GM12878 (cell line): ENCODE measurements around the gene SNRNP25. TPM values are rescaled to one million over a fixed set of nuclear protein-coding genes. Genes with fewer than 3 reads are reported as not detected.

ENCODE experiments used
- ATAC-seq: fragments of 200-7000 bp; cut with Tn5 transposase; 3 replicates; pipeline ENCODE4 v1.9.1; 2020; ENCODE audit warnings: mild to moderate bottlenecking, moderate library complexity
- BruUV-seq: library from RNA; stranded (reverse); fragments of 400-500 nt; replicated peaks from 2 replicates; lab custom pipeline; 2021; lab: Mats Ljungman, UMichigan
- CTCF ChIA-PET: fragments of 300-600 bp; sonication (Branson Sonifier 250); formaldehyde crosslinking; extraction: SDS; loops from one replicate; lab custom pipeline; 2021; ENCODE audit warnings: inconsistent platforms; lab: Yijun Ruan, JAX
- POLR2A ChIA-PET: fragments of 350-600 bp; formaldehyde crosslinking; extraction: SDS; loops from one replicate; lab custom pipeline; 2021; ENCODE audit warnings: inconsistent platforms; lab: Charles Lee
- RAD21 ChIA-PET: fragments of 300-600 bp; sonication (Branson Sonifier 250); formaldehyde crosslinking; loops from one replicate; lab custom pipeline; 2023; ENCODE audit warnings: antibody characterized with exemption; ENCODE audit not compliant: unreplicated experiment; lab: Charles Lee
- SMC1A ChIA-PET: fragments of 300-600 bp; sonication (Branson Sonifier 250); formaldehyde crosslinking; loops from one replicate; lab custom pipeline; 2023; ENCODE audit not compliant: unreplicated experiment, uncharacterized antibody; lab: Charles Lee
- DNase-seq: peaks from one replicate; pipeline ENCODE4 v3.0.0-alpha.2; 2011; ENCODE audit warnings: low read depth, low spot score
- FAIRE-seq: peaks from 3 replicates; lab custom pipeline; 2011; peaks lifted over from hg19 to GRCh38; lab: Jason Lieb, UNC
- H2AFZ ChIP-seq: 2 replicates; pipeline ENCODE4 v1.6.0; 2011; ENCODE audit warnings: low read depth, low read length, control low read depth; ENCODE audit not compliant: control insufficient read depth
- H3K27ac ChIP-seq: 2 replicates; pipeline ENCODE4 v1.5.1; 2011; ENCODE audit warnings: control low read depth; ENCODE audit not compliant: control insufficient read depth, insufficient read depth
- H3K27me3 ChIP-seq, 2 experiments: replicated peaks in 1 of 2; 2 replicates each; pipeline versions ENCODE4 v1.6.0 to v1.6.1; 2011; ENCODE audit warnings: low read length in 1 of 2; ENCODE audit not compliant: control insufficient read depth in 2 of 2, insufficient read depth in 2 of 2
- H3K36me3 ChIP-seq, 2 experiments: 2 replicates each; pipeline ENCODE4 v1.5.1; 2011; ENCODE audit warnings: low read length in 1 of 2; ENCODE audit not compliant: control insufficient read depth in 2 of 2, insufficient read depth in 2 of 2
- H3K4me1 ChIP-seq: 2 replicates; pipeline ENCODE4 v1.6.1; 2011; ENCODE audit warnings: mild to moderate bottlenecking, low read length, moderate library complexity, mixed read lengths; ENCODE audit not compliant: control insufficient read depth, insufficient read depth
- H3K4me2 ChIP-seq: 2 replicates; pipeline ENCODE4 v1.6.0; 2011; ENCODE audit warnings: control low read depth; ENCODE audit not compliant: control insufficient read depth, insufficient read depth
- H3K4me3 ChIP-seq: fragments of 200-600 bp; sonication (generic); 2 replicates; pipeline ENCODE4 v1.5.1; 2016
- H3K79me2 ChIP-seq: 2 replicates; pipeline ENCODE4 v1.6.0; 2011; ENCODE audit warnings: low read length; ENCODE audit not compliant: control insufficient read depth, insufficient read depth
- H3K9ac ChIP-seq: 2 replicates; pipeline ENCODE4 v1.8.0; 2011; ENCODE audit warnings: low read length, control low read depth, mixed read lengths; ENCODE audit not compliant: control insufficient read depth, insufficient read depth
- H3K9me3 ChIP-seq: replicated peaks from 3 replicates; pipeline ENCODE4 v1.5.1; 2011; ENCODE audit warnings: mild to moderate bottlenecking, low read length; ENCODE audit not compliant: control insufficient read depth, insufficient read depth
- H4K20me1 ChIP-seq: 2 replicates; pipeline ENCODE4 v1.6.0; 2011; ENCODE audit not compliant: control insufficient read depth, insufficient read depth
- BHLHE40 ChIP-seq, 2 experiments: fragments of 450-650 bp in 1 of 2; IDR thresholded peaks; 2 replicates each; pipeline ENCODE4 v1.6.1; 2011 to 2017; ENCODE audit warnings: low read depth in 2 of 2, borderline replicate concordance in 1 of 2, improper control_type of control experiment in 1 of 2, low read length in 1 of 2, mild to moderate bottlenecking in 1 of 2
- CREM ChIP-seq: IDR thresholded peaks from 2 replicates; pipeline ENCODE4 v1.6.1; 2014; ENCODE audit warnings: antibody characterized with exemption, low read depth
- EED ChIP-seq: sonication (generic); IDR thresholded peaks from 2 replicates; pipeline ENCODE4 v1.6.1; 2016; ENCODE audit warnings: antibody characterized with exemption, low read depth
- IRF4 ChIP-seq: IDR thresholded peaks from 2 replicates; pipeline ENCODE4 v1.6.1; 2011; ENCODE audit warnings: low read depth, low read length
- JUND ChIP-seq: IDR thresholded peaks from 2 replicates; pipeline ENCODE4 v1.6.1; 2012; ENCODE audit warnings: low read depth, mild to moderate bottlenecking, low read length, improper control_type of control experiment, moderate library complexity
- POLR2A ChIP-seq: IDR thresholded peaks from 2 replicates; pipeline ENCODE4 v1.6.1; 2011; ENCODE audit warnings: low read depth, mild to moderate bottlenecking, low read length
- TBL1XR1 ChIP-seq: IDR thresholded peaks from 2 replicates; pipeline ENCODE4 v1.6.1; 2012; ENCODE audit warnings: low read depth, low read length, improper control_type of control experiment
- ZBTB40 ChIP-seq: fragments of 450-650 bp; IDR thresholded peaks from 2 replicates; pipeline ENCODE4 v1.6.1; 2016; ENCODE audit warnings: mild to moderate bottlenecking, moderate library complexity, borderline replicate concordance
- ZNF622 ChIP-seq: fragments of 450-650 bp; IDR thresholded peaks from 2 replicates; pipeline ENCODE4 v1.6.1; 2017; ENCODE audit warnings: mild to moderate bottlenecking, inconsistent platforms
- WGBS: methylation state at CpG from one replicate; pipeline ENCODE4 v1.1.6; 2016; ENCODE audit warnings: low lambda C conversion rate; ENCODE audit not compliant: insufficient replicate concordance, insufficient coverage; ENCODE audit errors: missing lambda C conversion rate; 5-methylcytosine and 5-hydroxymethylcytosine counted together
- in situ Hi-C: fragments of 300-500 bp; cut with MboI; formaldehyde crosslinking; loops from 9 replicates; pipeline ENCODE4 v1.14.3; 2018; ENCODE audit warnings: mixed read lengths
- intact Hi-C: fragments of 100-400 bp; cut with micrococcal nuclease; formaldehyde crosslinking; loops from one replicate; pipeline ENCODE4 v1.14.2; 2022; ENCODE audit not compliant: unreplicated experiment
- polyA plus RNA-seq, 11 experiments: library from polyadenylated mRNA; depleted of rRNA in 4 of 11; unstranded in 6 of 11; stranded (reverse) in 5 of 11; fragments of >200 nt; fragmentation: Nextera tagmentation in 4 of 11; fragmentation: Illumina TruSeq in 1 of 11; extraction: Ambion mirVana in 4 of 11; extraction: Trizol in 1 of 11; gene quantifications; 1 replicate in 1 of 11; 2 replicates in 10 of 11; pipeline versions ENCODE4 v1.2.1 to v1.2.3, GENCODE V29; 2011 to 2016; ENCODE audit warnings: inconsistent platforms in 2 of 11, missing spikeins in 2 of 11, low read depth in 1 of 11
- total RNA-seq, 4 experiments: library from RNA; depleted of rRNA in 3 of 4; stranded (reverse); fragments of >200 nt in 3 of 4; fragmentation: Illumina TruSeq in 1 of 4; extraction: Trizol in 1 of 4; gene quantifications; 2 replicates each; pipeline versions ENCODE4 v1.2.1 to v1.2.3, GENCODE V29; 2013 to 2021

Gene SNRNP25
- total and polyA plus RNA-seq, 10 of the 15 experiments (the other 5 are each of a cell fraction or from before 2014, with no cell fraction given), result 40.9 to 138 (median 67.2) TPM

- no TSS peak for BruUV-seq
- Histone ChIP-seq H3K9ac (no peak overlapping the region), H3K4me1 (peaks cover 16% of the 10 kb centered on the region), H3K4me2 (no peak overlapping the region), H3K27me3 (peaks cover 4 to 12% of the 10 kb centered on the region in 2 experiments; a peak in 3 of 4 replicates), H4K20me1 (no peaks in the 10 kb centered on the region; the same call in 1 of the 2 replicates), H3K36me3 (no peaks in the 10 kb centered on the region), H3K27ac (no peak overlapping the region)
- 50% methylated on average over 12 of the region's 12 CpGs for WGBS
- no peak for ATAC-seq
- intact Hi-C loops, result no loop called here
- POLR2A ChIA-PET, result no interaction called here
- TF ChIP-seq TBL1XR1 (no peak), BHLHE40 (IDR thresholded peaks at IDR 0.05; ENCODE audit: borderline replicate concordance in 1 of 2, low read depth in 2 of 2, low read length in 1 of 2) (no peak), JUND (no peak), ZBTB40 (no peak), ZNF622 (no peak), POLR2A (no peak), EED (no peak), CREM (no peak), IRF4 (no peak)
- TF ChIP-seq, all 136 proteins: peak for 0
- FAIRE-seq (no peak), DNase-seq (no peak)
- CTCF ChIA-PET, result interaction anchor here (1.8 to 14.2 kb wide), 2 partner anchors 8 to 22 kb away, joined by 14 to 319 read pairs; no protein-coding TSS in a partner anchor
- SMC1A ChIA-PET, result no interaction called here
- no peak overlapping the region for H2AFZ ChIP-seq
- in situ Hi-C loops, result no loop called here
- no peak overlapping the region for H3K4me3 ChIP-seq
- RAD21 ChIA-PET, result no interaction called here
- H3K79me2 ChIP-seq, result peaks cover 10% of the 10 kb centered on the region
- no peaks in the 10 kb centered on the region for H3K9me3 ChIP-seq
Measured at GRCh38 chr16:74051-74746, 20.6 kb downstream of the SNRNP25 start.
